GM15510 (cell line): ENCODE results near the gene IFNL2.

Experiments
- POLR2A ChIP-seq: IDR thresholded peaks from 3 replicates; pipeline ENCODE4 v1.6.1; 2011; ENCODE audit warnings: borderline replicate concordance; ENCODE audit not compliant: insufficient read length; ENCODE audit errors: extremely low read depth

Gene IFNL2

GRCh38 chr19:39282021-39282420 lies 13.8 kb downstream of the IFNL2 start:
- TF ChIP-seq POLR2A, result no peak

- TF ChIP-seq POLR2A, result no peak
These were observed 15.8 kb downstream of the IFNL2 start for GRCh38 chr19:39284032-39284431.

- TF ChIP-seq POLR2A, result no peak
These were observed 25.2 kb downstream of the IFNL2 start for GRCh38 chr19:39293394-39293793.

GRCh38 chr19:39296055-39296645 lies 28.0 kb downstream of the IFNL2 start, which contains the start of gene IFNL1:
Gene IFNL1, plus strand, starts transcription at chr19:39296407. Its CDS starts 15 bp downstream, at chr19:39296422.
- TF ChIP-seq POLR2A, result no peak

- TF ChIP-seq POLR2A, result no peak
These were observed 28.7 kb downstream of the IFNL2 start for GRCh38 chr19:39296906-39297305.

- TF ChIP-seq POLR2A, result no peak
These were observed 29.9 kb downstream of the IFNL2 start for GRCh38 chr19:39297931-39298634.

GRCh38 chr19:39299404-39299803 lies 31.2 kb downstream of the IFNL2 start:
- no peak for TF ChIP-seq POLR2A

- no peak for TF ChIP-seq POLR2A
These were observed 31.6 kb downstream of the IFNL2 start for GRCh38 chr19:39299832-39300231.

GRCh38 chr19:39301021-39301420 lies 32.8 kb downstream of the IFNL2 start:
- no peak for TF ChIP-seq POLR2A

GRCh38 chr19:39301562-39301961 lies 33.4 kb downstream of the IFNL2 start:
- no peak for TF ChIP-seq POLR2A

- TF ChIP-seq POLR2A, result no peak
These were observed 35.4 kb downstream of the IFNL2 start for GRCh38 chr19:39303373-39304184.

- TF ChIP-seq POLR2A, result no peak
These were observed 36.0 kb downstream of the IFNL2 start for GRCh38 chr19:39304185-39304513.

GRCh38 chr19:39304701-39305571 lies 36.7 kb downstream of the IFNL2 start:
- no peak for TF ChIP-seq POLR2A

- no peak for TF ChIP-seq POLR2A
These were observed 37.9 kb downstream of the IFNL2 start for GRCh38 chr19:39306075-39306474.
